CD8-positive, alpha-beta memory T cell (primary cell): ENCODE data around the gene WNT10A. TPM values are rescaled to one million over a fixed set of nuclear protein-coding genes. Genes with fewer than 3 reads are reported as not detected.

ENCODE experiments used
- CTCF ChIA-PET: fragments of 350-600 bp; sonication (Branson Sonifier 250); formaldehyde crosslinking; loops from one replicate; lab custom pipeline; 2021; ENCODE audit warnings: antibody characterized with exemption; lab: Charles Lee
- POLR2A ChIA-PET: fragments of 350-600 bp; sonication (Branson Sonifier 250); formaldehyde crosslinking; loops from one replicate; lab custom pipeline; 2021; ENCODE audit warnings: antibody characterized with exemption; lab: Charles Lee
- DNase-seq, 5 donors: peaks; one replicate each; pipeline versions ENCODE4 v3.0.0 to v3.0.0-alpha.2; 2020 to 2022; ENCODE audit warnings: mixed read lengths in 1 of 5
- H3K27ac ChIP-seq: one replicate; pipeline ENCODE4 v1.7.0; 2013; ENCODE audit warnings: low read depth, mild to moderate bottlenecking, low read length, moderate library complexity
- H3K27me3 ChIP-seq: 2 replicates; pipeline ENCODE4 v1.7.0; 2013; ENCODE audit warnings: low read length, mild to moderate bottlenecking; ENCODE audit not compliant: insufficient read depth, poor library complexity, severe bottlenecking
- H3K36me3 ChIP-seq: 2 replicates; pipeline ENCODE4 v1.7.0; 2013; ENCODE audit warnings: mild to moderate bottlenecking, low read length, moderate library complexity; ENCODE audit not compliant: insufficient read depth
- H3K4me1 ChIP-seq: 2 replicates; pipeline ENCODE4 v1.7.0; 2013; ENCODE audit warnings: mild to moderate bottlenecking, low read length, moderate library complexity; ENCODE audit not compliant: insufficient read depth
- H3K4me3 ChIP-seq: 2 replicates; pipeline ENCODE4 v1.7.0; 2013; ENCODE audit warnings: mild to moderate bottlenecking, low read length
- H3K9me3 ChIP-seq: 2 replicates; pipeline ENCODE4 v1.7.0; 2013; ENCODE audit warnings: mild to moderate bottlenecking, low read length
- H3K27ac Mint-ChIP-seq, 8 donors: one replicate each; pipeline ENCODE4 v1.8.0; 2020 to 2021; ENCODE audit warnings: mixed read lengths in 8 of 8, mild to moderate bottlenecking in 6 of 8, inconsistent platforms in 3 of 8, moderate library complexity in 3 of 8
- H3K27me3 Mint-ChIP-seq, 2 donors: one replicate each; pipeline ENCODE4 v1.8.0; 2020 to 2021; ENCODE audit warnings: mixed read lengths in 2 of 2, mild to moderate bottlenecking in 1 of 2, moderate library complexity in 1 of 2
- H3K36me3 Mint-ChIP-seq, 3 donors: one replicate each; pipeline ENCODE4 v1.8.0; 2020 to 2021; ENCODE audit warnings: mixed read lengths in 3 of 3, inconsistent platforms in 1 of 3, mild to moderate bottlenecking in 1 of 3
- H3K4me1 Mint-ChIP-seq, 3 donors: one replicate each; pipeline ENCODE4 v1.8.0; 2020 to 2021; ENCODE audit warnings: mixed read lengths in 3 of 3, inconsistent platforms in 1 of 3, mild to moderate bottlenecking in 1 of 3
- H3K4me3 Mint-ChIP-seq, 7 donors: one replicate each; pipeline ENCODE4 v1.8.0; 2020 to 2021; ENCODE audit warnings: mixed read lengths in 7 of 7, mild to moderate bottlenecking in 6 of 7, moderate library complexity in 4 of 7, inconsistent platforms in 2 of 7
- H3K9me3 Mint-ChIP-seq, 5 donors: one replicate each; pipeline ENCODE4 v1.8.0; 2020 to 2022; ENCODE audit warnings: mixed read lengths in 5 of 5, mild to moderate bottlenecking in 3 of 5, moderate library complexity in 2 of 5, inconsistent platforms in 1 of 5
- polyA plus RNA-seq: library from polyadenylated mRNA; unstranded; fragments of 300-500 nt; fragmentation: Illumina TruSeq; gene quantifications from one replicate; pipeline ENCODE4 v1.2.3, GENCODE V29; 2021
- total RNA-seq, 2 experiments: library from RNA; stranded (reverse); gene quantifications; one replicate each; pipeline ENCODE4 v1.2.3, GENCODE V29; 2021

The WNT10A gene
- total and polyA plus RNA-seq, 3 experiments from 2014 or later = 1.0 to 1.5 (median 1.1) TPM

DNA sequence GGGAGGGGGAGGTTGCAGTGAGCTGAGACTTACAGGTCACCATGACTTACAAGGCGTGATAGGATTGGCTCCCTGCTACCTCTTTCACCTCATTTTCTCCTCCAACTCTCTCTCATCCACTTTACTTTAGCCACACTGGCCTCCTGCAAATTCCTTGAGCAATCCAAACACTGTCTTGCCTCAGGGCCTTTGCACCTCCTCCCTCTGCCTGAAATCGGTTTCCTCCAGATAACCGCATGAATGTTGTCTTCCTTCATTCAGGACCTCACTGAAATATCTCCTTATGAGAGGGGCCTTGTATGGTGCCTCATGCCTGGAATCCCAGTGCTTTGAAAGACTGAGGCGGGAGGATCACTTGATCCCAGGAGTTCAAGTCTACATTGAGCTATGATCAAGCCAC, 21.8 kb downstream of the WNT10A start:
- Mint-ChIP-seq H3K9me3 (no peaks in the 10 kb centered on the region), H3K4me1 (peaks cover 9 to 12% (median 10%) of the 10 kb centered on the region in 3 donors), H3K27ac (peak overlapping the region in 1 of 8 donors; percentile 24), H3K36me3 (no peaks in the 10 kb centered on the region), H3K4me3 (peak overlapping the region in 2 of 7 donors; percentile 30 to 32), H3K27me3 (peaks cover 25 to 55% of the 10 kb centered on the region in 2 donors)
- no peaks in the 10 kb centered on the region for H3K9me3 ChIP-seq
- no peak overlapping the region for H3K4me3 ChIP-seq
- no peaks in the 10 kb centered on the region for H3K36me3 ChIP-seq
- peaks cover 20% of the 10 kb centered on the region for H3K27me3 ChIP-seq
- peaks cover 13% of the 10 kb centered on the region for H3K4me1 ChIP-seq
- DNase-seq = no peak
- no peak overlapping the region for H3K27ac ChIP-seq
- ChIA-PET POLR2A (interaction anchor here (0.5 kb wide), 1 partner anchor 320 kb away, joined by 3 read pairs; no protein-coding TSS in a partner anchor), CTCF (interaction anchor here (15.8 kb wide), 1 partner anchor 24 kb away, joined by 1010 read pairs; the partner anchor contains the start of gene WNT10A)

DNA sequence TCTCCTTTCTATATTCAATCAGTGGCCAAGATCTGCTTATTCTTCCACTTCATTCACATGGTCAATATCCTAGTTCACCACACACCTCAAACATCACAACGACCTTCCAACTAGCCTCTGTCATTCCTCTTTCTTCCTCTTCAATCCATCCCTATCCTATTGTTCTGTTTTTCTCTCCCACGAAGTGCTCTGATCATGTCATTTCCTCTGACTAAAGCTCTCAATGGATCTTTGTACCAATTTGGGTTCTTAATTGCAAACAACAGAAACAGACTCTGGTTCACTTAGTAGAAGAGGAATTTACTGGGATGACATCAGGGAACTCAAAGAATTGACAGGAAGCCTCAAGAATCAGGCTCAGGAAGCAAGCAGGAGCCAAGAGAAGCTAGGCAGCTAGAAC, 23.5 kb downstream of the WNT10A start:
- no peaks in the 10 kb centered on the region for H3K9me3 Mint-ChIP-seq
- H3K4me1 Mint-ChIP-seq = peaks cover 5 to 12% (median 12%) of the 10 kb centered on the region in 3 donors
- ChIA-PET CTCF (interaction anchor here (1.1 to 15.8 kb wide), 2 partner anchors 25 to 57 kb away, joined by 4 to 1010 read pairs; partner anchors contain the start of gene WNT10A), POLR2A (no interaction called here)
- H3K27ac Mint-ChIP-seq = no peak overlapping the region
- Histone ChIP-seq H3K9me3 (no peaks in the 10 kb centered on the region), H3K36me3 (no peaks in the 10 kb centered on the region), H3K27ac (no peak overlapping the region), H3K4me3 (no peak overlapping the region), H3K27me3 (peaks cover 20% of the 10 kb centered on the region), H3K4me1 (peaks cover 9% of the 10 kb centered on the region)
- H3K27me3 Mint-ChIP-seq = peaks cover 21 to 55% of the 10 kb centered on the region in 2 donors
- no peaks in the 10 kb centered on the region for H3K36me3 Mint-ChIP-seq
- no peak for DNase-seq
- H3K4me3 Mint-ChIP-seq = no peak overlapping the region

DNA sequence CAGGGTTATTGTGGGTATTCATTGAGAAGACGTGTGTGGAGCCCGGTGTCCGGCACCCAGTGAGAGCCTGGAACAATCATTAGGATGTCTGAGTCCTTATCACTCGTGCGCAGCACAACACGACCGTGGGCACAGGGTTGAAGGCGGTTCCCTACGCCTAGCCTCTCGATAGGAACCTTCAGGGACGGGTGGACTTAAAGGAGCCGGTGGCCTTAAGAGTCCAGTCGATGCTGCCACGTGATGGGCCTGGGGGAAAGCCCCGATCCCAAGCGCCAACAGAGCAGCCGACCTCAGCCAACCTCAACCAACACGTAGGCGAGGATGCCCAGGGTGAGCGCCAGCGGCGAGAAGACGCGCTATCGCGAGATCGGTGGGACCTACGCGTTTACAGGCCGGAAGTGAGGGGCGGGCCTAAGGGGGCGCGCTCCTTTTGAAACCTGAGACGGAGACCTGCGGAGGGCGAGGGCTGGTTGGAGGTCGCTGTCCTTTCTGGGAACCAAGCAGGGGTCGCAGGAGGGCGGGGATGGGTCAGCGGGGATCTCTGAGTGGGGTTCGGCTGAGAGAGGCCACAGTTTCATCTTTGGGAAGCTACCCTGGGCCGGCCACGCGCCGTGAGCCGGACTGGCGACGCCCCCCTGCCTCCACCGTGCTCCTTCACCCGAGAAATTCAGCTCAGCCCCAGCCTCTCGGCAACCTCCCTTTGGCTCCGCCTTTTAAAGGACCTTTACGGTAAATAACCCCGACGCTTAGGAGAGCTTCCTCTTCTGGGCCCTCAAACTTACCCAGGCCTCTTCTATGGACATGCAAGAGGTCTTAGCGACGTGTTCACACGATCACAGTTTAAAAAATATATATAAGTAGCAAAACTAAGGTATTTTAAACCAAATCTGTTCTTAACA, 28.3 kb downstream of the WNT10A start:
- CTCF ChIA-PET = interaction anchor here (1.8 to 6.9 kb wide), 4 partner anchors 11 to 39 kb away, joined by 5 to 54 read pairs (median 19); no protein-coding TSS in a partner anchor
- Histone ChIP-seq H3K36me3 (no peaks in the 10 kb centered on the region), H3K27me3 (peaks cover 10% of the 10 kb centered on the region), H3K27ac (peak overlapping the region; percentile 38), H3K9me3 (no peaks in the 10 kb centered on the region), H3K4me1 (peaks cover 14% of the 10 kb centered on the region), H3K4me3 (peak overlapping the region; percentile 94)
- POLR2A ChIA-PET = no interaction called here
- Mint-ChIP-seq H3K9me3 (no peaks in the 10 kb centered on the region), H3K4me1 (peaks cover 7 to 16% (median 15%) of the 10 kb centered on the region in 3 donors), H3K4me3 (peak overlapping the region; percentile 73 to 93 (median 85)), H3K36me3 (no peaks in the 10 kb centered on the region), H3K27ac (peak overlapping the region in 7 of 8 donors; percentile 62 to 92 (median 76)), H3K27me3 (peaks cover 10 to 28% of the 10 kb centered on the region in 2 donors)
- DNase-seq = peak; percentile 83 to 93 (median 85)

DNA sequence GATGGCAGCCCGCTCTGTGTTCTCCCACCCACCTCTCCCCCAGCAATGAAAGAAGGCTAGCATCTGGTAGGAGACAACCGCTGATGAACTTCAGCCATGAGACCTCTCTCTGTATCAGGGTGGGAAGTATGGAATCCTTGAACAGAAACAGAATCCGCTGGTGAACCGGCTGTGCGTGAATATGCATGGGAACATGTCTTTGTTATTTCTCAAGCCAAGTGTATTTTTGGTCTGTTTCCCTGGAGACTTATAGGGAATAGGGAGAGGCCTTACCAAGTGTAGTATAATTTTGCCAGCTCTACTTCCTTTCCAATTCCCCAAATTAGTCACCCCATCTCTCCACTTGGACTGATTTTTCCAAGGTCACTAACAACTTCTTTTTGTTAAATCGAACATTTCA, 30.1 kb downstream of the WNT10A start:
- ChIA-PET CTCF (interaction anchor here (2.7 to 6.9 kb wide), 2 partner anchors 13 to 34 kb away, joined by 16 to 54 read pairs; no protein-coding TSS in a partner anchor), POLR2A (no interaction called here)
- Histone ChIP-seq H3K36me3 (no peaks in the 10 kb centered on the region), H3K4me3 (no peak overlapping the region), H3K27ac (no peak overlapping the region), H3K9me3 (no peaks in the 10 kb centered on the region), H3K27me3 (no peaks in the 10 kb centered on the region), H3K4me1 (peaks cover 14% of the 10 kb centered on the region)
- DNase-seq = no peak
- Mint-ChIP-seq H3K36me3 (no peaks in the 10 kb centered on the region), H3K27me3 (peaks cover 3 to 23% of the 10 kb centered on the region in 2 donors), H3K27ac (no peak overlapping the region), H3K9me3 (no peaks in the 10 kb centered on the region), H3K4me3 (no peak overlapping the region), H3K4me1 (peaks cover 7 to 16% (median 15%) of the 10 kb centered on the region in 3 donors)

DNA sequence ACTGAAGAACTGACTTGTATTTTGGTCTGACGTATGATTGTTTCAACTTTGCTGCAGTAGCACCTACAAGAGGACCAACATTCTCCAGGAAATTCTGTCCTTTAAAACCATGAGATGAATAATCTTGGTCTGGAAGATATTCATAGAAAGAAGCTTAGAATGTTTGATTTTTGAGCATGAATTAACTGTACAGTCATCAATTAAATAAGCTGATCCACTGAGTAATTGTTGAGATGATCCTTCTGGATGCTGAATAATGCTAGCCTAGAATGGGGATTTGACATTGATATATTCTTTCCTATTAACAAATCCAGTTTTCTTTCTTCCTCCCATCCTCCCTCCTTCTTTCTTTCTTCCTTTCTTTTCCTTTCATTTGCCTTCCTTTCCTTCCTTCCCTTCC, 39.9 kb downstream of the WNT10A start:
- Mint-ChIP-seq H3K4me3 (no peak overlapping the region), H3K27ac (no peak overlapping the region), H3K9me3 (peaks cover 0 to 8% (median 5%) of the 10 kb centered on the region in 5 donors), H3K36me3 (peaks cover 0 to 15% (median 0%) of the 10 kb centered on the region in 3 donors), H3K27me3 (peaks cover 23 to 50% of the 10 kb centered on the region in 2 donors), H3K4me1 (no peaks in the 10 kb centered on the region)
- POLR2A ChIA-PET = no interaction called here
- Histone ChIP-seq H3K4me1 (no peaks in the 10 kb centered on the region), H3K27me3 (peaks cover 5% of the 10 kb centered on the region), H3K9me3 (no peaks in the 10 kb centered on the region), H3K4me3 (no peak overlapping the region), H3K27ac (no peak overlapping the region), H3K36me3 (no peaks in the 10 kb centered on the region)
- no peak for DNase-seq
- CTCF ChIA-PET = no interaction called here

DNA sequence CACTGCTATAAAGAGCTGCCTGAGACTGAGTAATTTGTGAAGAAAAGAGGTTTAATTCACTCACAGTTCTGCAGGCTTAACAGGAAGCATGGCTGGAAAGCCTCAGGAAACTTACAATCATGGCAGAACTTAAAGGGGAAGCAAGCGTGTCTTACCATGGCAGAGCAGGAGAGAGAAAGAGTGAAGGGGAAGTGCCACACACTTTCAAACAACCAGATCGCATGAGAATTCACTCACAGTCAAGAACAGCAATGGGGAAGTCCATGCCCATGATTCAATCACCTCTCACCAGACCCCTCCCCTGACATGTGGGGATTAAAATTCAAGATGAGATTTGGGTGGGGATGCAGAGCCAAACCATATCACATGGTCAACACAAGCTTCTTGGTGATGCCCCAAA, 44.1 kb downstream of the WNT10A start:
- Histone ChIP-seq H3K9me3 (no peaks in the 10 kb centered on the region), H3K36me3 (no peaks in the 10 kb centered on the region), H3K27me3 (peaks cover 5% of the 10 kb centered on the region), H3K4me1 (no peaks in the 10 kb centered on the region), H3K27ac (no peak overlapping the region), H3K4me3 (no peak overlapping the region)
- H3K9me3 Mint-ChIP-seq = peaks cover 0 to 10% (median 5%) of the 10 kb centered on the region in 5 donors
- ChIA-PET POLR2A (no interaction called here), CTCF (no interaction called here)
- no peak for DNase-seq
- no peak overlapping the region for H3K4me3 Mint-ChIP-seq
- no peaks in the 10 kb centered on the region for H3K4me1 Mint-ChIP-seq
- H3K36me3 Mint-ChIP-seq = peaks cover 0 to 15% (median 0%) of the 10 kb centered on the region in 3 donors
- no peak overlapping the region for H3K27ac Mint-ChIP-seq
- peaks cover 27 to 57% of the 10 kb centered on the region in 2 donors for H3K27me3 Mint-ChIP-seq

DNA sequence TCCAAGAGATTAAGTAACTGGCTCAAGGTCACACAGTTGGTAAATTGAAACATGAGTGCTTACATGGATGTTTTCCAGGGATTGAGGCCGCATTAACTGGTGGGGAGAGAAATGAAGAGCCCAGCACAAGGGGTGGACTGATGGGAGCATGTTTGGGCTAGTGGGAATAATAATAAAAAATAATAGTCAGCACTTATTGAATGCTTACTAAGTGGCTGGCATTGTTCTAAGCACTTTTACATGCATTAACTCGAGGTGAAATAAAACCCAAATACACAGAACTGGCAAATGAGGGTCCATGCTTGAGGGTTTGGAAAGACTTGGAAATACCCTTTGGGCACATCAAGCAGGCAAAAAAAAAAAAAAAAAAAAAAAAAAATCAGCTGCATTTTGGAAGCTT, 44.8 kb downstream of the WNT10A start:
- H3K4me1 Mint-ChIP-seq = no peaks in the 10 kb centered on the region
- peaks cover 0 to 10% (median 6%) of the 10 kb centered on the region in 5 donors for H3K9me3 Mint-ChIP-seq
- Histone ChIP-seq H3K4me3 (no peak overlapping the region), H3K9me3 (no peaks in the 10 kb centered on the region), H3K36me3 (no peaks in the 10 kb centered on the region), H3K27ac (no peak overlapping the region), H3K4me1 (no peaks in the 10 kb centered on the region), H3K27me3 (peaks cover 5% of the 10 kb centered on the region)
- H3K4me3 Mint-ChIP-seq = no peak overlapping the region
- peaks cover 26 to 54% of the 10 kb centered on the region in 2 donors for H3K27me3 Mint-ChIP-seq
- ChIA-PET POLR2A (no interaction called here), CTCF (no interaction called here)
- H3K27ac Mint-ChIP-seq = no peak overlapping the region
- DNase-seq = no peak
- peaks cover 0 to 15% (median 0%) of the 10 kb centered on the region in 3 donors for H3K36me3 Mint-ChIP-seq

DNA sequence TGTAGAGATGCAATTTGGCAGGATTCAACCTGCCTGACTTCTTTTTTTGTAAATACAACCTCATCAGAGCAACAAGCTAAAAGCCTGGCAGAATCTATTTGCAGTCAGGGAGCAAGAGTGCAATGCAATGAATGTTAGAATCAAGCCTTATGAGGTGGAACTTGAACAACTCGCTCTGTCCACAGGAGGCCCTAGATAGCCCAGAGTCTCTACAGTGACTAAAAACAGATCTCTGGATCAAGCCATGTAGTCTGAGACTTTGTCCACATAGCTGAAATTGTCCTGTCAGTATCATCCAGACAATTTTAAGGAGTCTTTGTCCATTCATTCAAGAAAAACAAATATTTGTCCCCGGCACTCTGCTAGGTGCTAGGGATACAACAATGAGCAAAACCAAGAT, 46.8 kb downstream of the WNT10A start:
- CTCF ChIA-PET = no interaction called here

More for the DNA sequence above, 46.8 kb downstream of the WNT10A start:
- Histone ChIP-seq H3K4me1 (no peaks in the 10 kb centered on the region), H3K27ac (no peak overlapping the region), H3K9me3 (no peaks in the 10 kb centered on the region), H3K4me3 (no peak overlapping the region), H3K36me3 (no peaks in the 10 kb centered on the region), H3K27me3 (peaks cover 5% of the 10 kb centered on the region)
- Mint-ChIP-seq H3K27me3 (peaks cover 22 to 44% of the 10 kb centered on the region in 2 donors), H3K27ac (no peak overlapping the region), H3K36me3 (peaks cover 0 to 13% (median 0%) of the 10 kb centered on the region in 3 donors), H3K4me1 (no peaks in the 10 kb centered on the region), H3K9me3 (peaks cover 0 to 10% (median 6%) of the 10 kb centered on the region in 5 donors), H3K4me3 (no peak overlapping the region)
- no peak for DNase-seq
- POLR2A ChIA-PET = no interaction called here
